IMR-90 (cell line): ENCODE data around the gene UGT1A3. TPM values are rescaled to one million over a fixed set of nuclear protein-coding genes. Genes with fewer than 3 reads are reported as not detected.

Experiments
- ATAC-seq: fragments of 200-7000 bp; cut with Tn5 transposase; 2 replicates; pipeline ENCODE4 v1.9.1; 2020; ENCODE audit warnings: low read depth, mild to moderate bottlenecking, moderate library complexity
- BruUV-seq: library from RNA; stranded (reverse); fragments of 400-500 nt; replicated peaks from 2 replicates; lab custom pipeline; 2021; lab: Mats Ljungman, UMichigan
- CTCF ChIA-PET: fragments of 300-600 bp; formaldehyde crosslinking; extraction: SDS; loops from one replicate; lab custom pipeline; 2021; ENCODE audit warnings: antibody characterized with exemption; lab: Yijun Ruan, JAX
- POLR2A ChIA-PET: fragments of 300-600 bp; sonication (Branson Sonifier 250); formaldehyde crosslinking; loops from one replicate; lab custom pipeline; 2022; ENCODE audit warnings: antibody characterized with exemption; ENCODE audit not compliant: unreplicated experiment; lab: Charles Lee
- DNase-seq: peaks from one replicate; pipeline ENCODE4 v3.0.0; 2013
- H2AFZ ChIP-seq: replicated peaks from 2 replicates; pipeline ENCODE3; 2013; ENCODE audit warnings: low read length, mild to moderate bottlenecking; ENCODE audit not compliant: poor library complexity
- H2AK5ac ChIP-seq: 2 replicates; pipeline ENCODE4 v1.6.1; 2013; ENCODE audit warnings: low read depth, low read length, inconsistent platforms
- H2AK9ac ChIP-seq: replicated peaks from 2 replicates; pipeline ENCODE3; 2013; ENCODE audit warnings: mild to moderate bottlenecking, low read depth, low read length, moderate library complexity; ENCODE audit not compliant: poor library complexity
- H2BK120ac ChIP-seq: 2 replicates; pipeline ENCODE4 v1.6.1; 2013; ENCODE audit warnings: low read depth, low read length, inconsistent platforms
- H2BK15ac ChIP-seq: 3 replicates; pipeline ENCODE4 v1.6.1; 2013; ENCODE audit warnings: low read depth, low read length, inconsistent platforms
- H2BK20ac ChIP-seq: 2 replicates; pipeline ENCODE4 v1.6.1; 2013; ENCODE audit warnings: low read depth, mild to moderate bottlenecking, inconsistent platforms, low read length, moderate library complexity
- H2BK5ac ChIP-seq: 2 replicates; pipeline ENCODE4 v1.6.1; 2013; ENCODE audit warnings: mild to moderate bottlenecking, low read depth, low read length, inconsistent platforms; ENCODE audit not compliant: poor library complexity, severe bottlenecking
- H3K14ac ChIP-seq: replicated peaks from 2 replicates; pipeline ENCODE4 v1.6.1; 2013; ENCODE audit warnings: low read depth, low read length, inconsistent platforms
- H3K18ac ChIP-seq: 2 replicates; pipeline ENCODE4 v1.6.1; 2013; ENCODE audit warnings: low read depth, low read length, control low read depth
- H3K23ac ChIP-seq: 2 replicates; pipeline ENCODE4 v1.6.1; 2013; ENCODE audit warnings: low read depth, low read length, inconsistent platforms
- H3K27ac ChIP-seq: 2 replicates; pipeline ENCODE4 v1.5.1; 2013; ENCODE audit warnings: mild to moderate bottlenecking, control low read depth, low read length; ENCODE audit not compliant: insufficient read depth
- H3K27me3 ChIP-seq: 2 replicates; pipeline ENCODE4 v1.6.1; 2013; ENCODE audit warnings: low read length; ENCODE audit not compliant: control insufficient read depth, insufficient read depth
- H3K36me3 ChIP-seq: 2 replicates; pipeline ENCODE4 v1.6.1; 2013; ENCODE audit warnings: low read length, mixed read lengths; ENCODE audit not compliant: control insufficient read depth, insufficient read depth
- H3K4ac ChIP-seq: 2 replicates; pipeline ENCODE4 v1.6.1; 2013; ENCODE audit warnings: low read depth, low read length, inconsistent platforms
- H3K4me1 ChIP-seq: 2 replicates; pipeline ENCODE4 v1.6.1; 2013; ENCODE audit warnings: low read length, mixed read lengths; ENCODE audit not compliant: control insufficient read depth, insufficient read depth
- H3K4me2 ChIP-seq: 2 replicates; pipeline ENCODE4 v1.6.1; 2013; ENCODE audit warnings: low read depth, mild to moderate bottlenecking, control low read depth, low read length, moderate library complexity
- H3K4me3 ChIP-seq: 2 replicates; pipeline ENCODE4 v1.5.1; 2013; ENCODE audit warnings: low read depth, mild to moderate bottlenecking, control low read depth, low read length, moderate library complexity; ENCODE audit not compliant: insufficient read depth
- H3K56ac ChIP-seq: 2 replicates; pipeline ENCODE4 v1.6.1; 2013; ENCODE audit warnings: low read length, inconsistent platforms; ENCODE audit not compliant: insufficient read depth; ENCODE audit errors: extremely low read depth
- H3K79me1 ChIP-seq, 2 experiments: 2 replicates each; pipeline ENCODE4 v1.6.1; 2013; ENCODE audit warnings: low read length in 2 of 2, inconsistent platforms in 1 of 2, low read depth in 1 of 2
- H3K9ac ChIP-seq: 2 replicates; pipeline ENCODE4 v1.6.1; 2013; ENCODE audit warnings: low read depth, low read length, control low read depth
- H3K9me1 ChIP-seq: 2 replicates; pipeline ENCODE4 v1.6.1; 2013; ENCODE audit warnings: low read length, inconsistent platforms; ENCODE audit not compliant: insufficient read depth
- H3K9me3 ChIP-seq: 2 replicates; pipeline ENCODE4 v1.6.1; 2013; ENCODE audit warnings: low read length; ENCODE audit not compliant: control insufficient read depth, insufficient read depth
- H4K20me1 ChIP-seq: 2 replicates; pipeline ENCODE4 v1.6.1; 2013; ENCODE audit warnings: low read length, inconsistent platforms; ENCODE audit not compliant: insufficient read depth
- H4K5ac ChIP-seq: 2 replicates; pipeline ENCODE4 v1.6.1; 2013; ENCODE audit warnings: mild to moderate bottlenecking, low read depth, low read length, control low read depth
- H4K8ac ChIP-seq, 2 experiments: 2 replicates each; pipeline ENCODE4 v1.6.1; 2013; ENCODE audit warnings: low read depth in 2 of 2, low read length in 2 of 2, control low read depth in 1 of 2, inconsistent platforms in 1 of 2
- H4K91ac ChIP-seq: 2 replicates; pipeline ENCODE4 v1.6.1; 2013; ENCODE audit warnings: low read depth, low read length, inconsistent platforms; ENCODE audit not compliant: insufficient read depth
- BHLHE40 ChIP-seq: fragments of 150-350 bp; IDR thresholded peaks from 2 replicates; pipeline ENCODE4 v1.6.1; 2016; ENCODE audit warnings: mild to moderate bottlenecking, low read depth, low read length
- POLR2A ChIP-seq: IDR thresholded peaks from 2 replicates; pipeline ENCODE4 v1.6.1; 2012; ENCODE audit warnings: mild to moderate bottlenecking, low read depth, low read length
- WGBS, 2 experiments: methylation state at CpG; one replicate each; pipeline versions ENCODE4 v1.1.5 to v1.1.7; 2013; ENCODE audit warnings: missing lambda C conversion rate in 2 of 2; ENCODE audit not compliant: insufficient read length in 1 of 2; ENCODE audit errors: extremely low coverage in 2 of 2; 5-methylcytosine and 5-hydroxymethylcytosine counted together
- dilution Hi-C: fragments of 300-500 bp; cut with HindIII; formaldehyde crosslinking; loops from one replicate; pipeline ENCODE4 v1.14.3; 2018; ENCODE audit warnings: low sequenced_read_pairs; ENCODE audit not compliant: unreplicated experiment
- in situ Hi-C: fragments of 300-500 bp; cut with MboI; formaldehyde crosslinking; loops from 3 replicates; pipeline ENCODE4 v1.14.3; 2019; ENCODE audit warnings: low sequenced_read_pairs, inconsistent platforms, mixed read lengths
- intact Hi-C: fragments of 100-400 bp; cut with micrococcal nuclease; formaldehyde crosslinking; loops from 2 replicates; pipeline ENCODE4 v1.10.0; 2022
- polyA plus RNA-seq, 3 experiments: library from polyadenylated mRNA; depleted of rRNA; stranded (reverse); fragments of >200 nt; gene quantifications; 2 replicates each; pipeline ENCODE4 v1.2.3, GENCODE V29; 2012; ENCODE audit warnings: low replicate concordance in 1 of 3
- total RNA-seq: library from RNA; depleted of rRNA; stranded (reverse); fragments of >200 nt; gene quantifications from 2 replicates; pipeline ENCODE4 v1.2.3, GENCODE V29; 2012
- TF ChIP-seq, protein P1 (sequence below): fragments of 150-350 bp; IDR thresholded peaks from 2 replicates; pipeline ENCODE4 v1.6.1; 2016; ENCODE audit warnings: low read depth, mild to moderate bottlenecking, low read length, moderate library complexity, borderline replicate concordance

UGT1A3 gene
- total and polyA plus RNA-seq, 2 of the 4 experiments (the other 2 are of a cell fraction) = not detected

DNA sequence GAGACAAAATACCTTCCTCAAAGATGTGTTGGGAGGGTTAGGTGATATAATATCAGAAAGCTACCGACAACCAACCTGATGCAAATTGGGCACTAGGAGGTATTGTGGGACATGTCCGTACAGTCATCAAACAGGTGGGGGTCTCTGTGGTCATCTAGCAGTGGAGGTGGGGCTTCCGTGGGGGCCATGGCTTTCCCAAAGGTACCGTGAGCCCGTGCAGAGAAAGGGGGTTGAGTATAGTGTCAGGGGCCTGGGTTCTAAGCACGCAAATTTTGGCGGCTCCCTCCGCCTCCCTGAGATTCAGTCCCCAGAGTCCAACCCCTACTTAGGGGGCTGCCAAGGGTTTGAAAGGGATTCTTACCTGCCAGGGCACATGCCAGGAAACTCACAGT, 92.9 kb downstream of the UGT1A3 start:
- Histone ChIP-seq H2BK15ac (no peak overlapping the region), H2AK5ac (no peak overlapping the region), H3K4ac (no peak overlapping the region), H2BK120ac (no peak overlapping the region), H3K36me3 (no peaks in the 10 kb centered on the region), H4K91ac (no peak overlapping the region), H3K9me3 (no peaks in the 10 kb centered on the region), H3K4me3 (no peak overlapping the region), H3K14ac (no peak overlapping the region), H3K79me1 (no peaks in the 10 kb centered on the region), H3K18ac (no peak overlapping the region), H2AK9ac (no peak overlapping the region), H2AFZ (no peak overlapping the region), H2BK20ac (no peak overlapping the region), H4K8ac (no peak overlapping the region), H3K9me1 (no peaks in the 10 kb centered on the region), H3K9ac (no peak overlapping the region), H3K27ac (no peak overlapping the region), H3K27me3 (peaks cover 10% of the 10 kb centered on the region), H3K4me1 (no peaks in the 10 kb centered on the region), H4K20me1 (no peaks in the 10 kb centered on the region), H3K23ac (no peak overlapping the region), H4K5ac (no peak overlapping the region), H3K4me2 (no peak overlapping the region), H3K56ac (no peak overlapping the region), H2BK5ac (no peak overlapping the region)
- intact Hi-C loops = no loop called here
- dilution Hi-C loops = no loop called here
- ChIA-PET CTCF (no interaction called here), POLR2A (no interaction called here)
- ATAC-seq = no peak
- BruUV-seq = no TSS peak
- in situ Hi-C loops = no loop called here
- no CpG with 5 or more reads among the region's 8 CpGs for WGBS, 2 experiments
- TF ChIP-seq, protein P1, sequence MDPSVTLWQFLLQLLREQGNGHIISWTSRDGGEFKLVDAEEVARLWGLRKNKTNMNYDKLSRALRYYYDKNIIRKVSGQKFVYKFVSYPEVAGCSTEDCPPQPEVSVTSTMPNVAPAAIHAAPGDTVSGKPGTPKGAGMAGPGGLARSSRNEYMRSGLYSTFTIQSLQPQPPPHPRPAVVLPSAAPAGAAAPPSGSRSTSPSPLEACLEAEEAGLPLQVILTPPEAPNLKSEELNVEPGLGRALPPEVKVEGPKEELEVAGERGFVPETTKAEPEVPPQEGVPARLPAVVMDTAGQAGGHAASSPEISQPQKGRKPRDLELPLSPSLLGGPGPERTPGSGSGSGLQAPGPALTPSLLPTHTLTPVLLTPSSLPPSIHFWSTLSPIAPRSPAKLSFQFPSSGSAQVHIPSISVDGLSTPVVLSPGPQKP = no peak
- TF ChIP-seq BHLHE40 (no peak), POLR2A (no peak)
- DNase-seq = no peak
